GM12878 (cell line): ENCODE data around the gene ADRA2B. TPM values are rescaled to one million over a fixed set of nuclear protein-coding genes. Genes with fewer than 3 reads are reported as not detected.
A peak's percentile ranks its signal among the peaks of the same experiment; 100 is the strongest.

Experiments used
- ATAC-seq: fragments of 200-7000 bp; cut with Tn5 transposase; 3 replicates; pipeline ENCODE4 v1.9.1; 2020; ENCODE audit warnings: mild to moderate bottlenecking, moderate library complexity
- BruUV-seq: library from RNA; stranded (reverse); fragments of 400-500 nt; replicated peaks from 2 replicates; lab custom pipeline; 2021; lab: Mats Ljungman, UMichigan
- CTCF ChIA-PET: fragments of 300-600 bp; sonication (Branson Sonifier 250); formaldehyde crosslinking; extraction: SDS; loops from one replicate; lab custom pipeline; 2021; ENCODE audit warnings: inconsistent platforms; lab: Yijun Ruan, JAX
- POLR2A ChIA-PET: fragments of 350-600 bp; formaldehyde crosslinking; extraction: SDS; loops from one replicate; lab custom pipeline; 2021; ENCODE audit warnings: inconsistent platforms; lab: Charles Lee
- RAD21 ChIA-PET: fragments of 300-600 bp; sonication (Branson Sonifier 250); formaldehyde crosslinking; loops from one replicate; lab custom pipeline; 2023; ENCODE audit warnings: antibody characterized with exemption; ENCODE audit not compliant: unreplicated experiment; lab: Charles Lee
- SMC1A ChIA-PET: fragments of 300-600 bp; sonication (Branson Sonifier 250); formaldehyde crosslinking; loops from one replicate; lab custom pipeline; 2023; ENCODE audit not compliant: unreplicated experiment, uncharacterized antibody; lab: Charles Lee
- DNase-seq: peaks from one replicate; pipeline ENCODE4 v3.0.0-alpha.2; 2011; ENCODE audit warnings: low read depth, low spot score
- FAIRE-seq: peaks from 3 replicates; lab custom pipeline; 2011; peaks lifted over from hg19 to GRCh38; lab: Jason Lieb, UNC
- H2AFZ ChIP-seq: 2 replicates; pipeline ENCODE4 v1.6.0; 2011; ENCODE audit warnings: low read depth, low read length, control low read depth; ENCODE audit not compliant: control insufficient read depth
- H3K27ac ChIP-seq: 2 replicates; pipeline ENCODE4 v1.5.1; 2011; ENCODE audit warnings: control low read depth; ENCODE audit not compliant: control insufficient read depth, insufficient read depth
- H3K27me3 ChIP-seq, 2 experiments: replicated peaks in 1 of 2; 2 replicates each; pipeline versions ENCODE4 v1.6.0 to v1.6.1; 2011; ENCODE audit warnings: low read length in 1 of 2; ENCODE audit not compliant: control insufficient read depth in 2 of 2, insufficient read depth in 2 of 2
- H3K36me3 ChIP-seq, 2 experiments: 2 replicates each; pipeline ENCODE4 v1.5.1; 2011; ENCODE audit warnings: low read length in 1 of 2; ENCODE audit not compliant: control insufficient read depth in 2 of 2, insufficient read depth in 2 of 2
- H3K4me1 ChIP-seq: 2 replicates; pipeline ENCODE4 v1.6.1; 2011; ENCODE audit warnings: mild to moderate bottlenecking, low read length, moderate library complexity, mixed read lengths; ENCODE audit not compliant: control insufficient read depth, insufficient read depth
- H3K4me2 ChIP-seq: 2 replicates; pipeline ENCODE4 v1.6.0; 2011; ENCODE audit warnings: control low read depth; ENCODE audit not compliant: control insufficient read depth, insufficient read depth
- H3K4me3 ChIP-seq: fragments of 200-600 bp; sonication (generic); 2 replicates; pipeline ENCODE4 v1.5.1; 2016
- H3K79me2 ChIP-seq: 2 replicates; pipeline ENCODE4 v1.6.0; 2011; ENCODE audit warnings: low read length; ENCODE audit not compliant: control insufficient read depth, insufficient read depth
- H3K9ac ChIP-seq: 2 replicates; pipeline ENCODE4 v1.8.0; 2011; ENCODE audit warnings: low read length, control low read depth, mixed read lengths; ENCODE audit not compliant: control insufficient read depth, insufficient read depth
- H3K9me3 ChIP-seq: replicated peaks from 3 replicates; pipeline ENCODE4 v1.5.1; 2011; ENCODE audit warnings: mild to moderate bottlenecking, low read length; ENCODE audit not compliant: control insufficient read depth, insufficient read depth
- H4K20me1 ChIP-seq: 2 replicates; pipeline ENCODE4 v1.6.0; 2011; ENCODE audit not compliant: control insufficient read depth, insufficient read depth
- BCL3 ChIP-seq: IDR thresholded peaks from 2 replicates; pipeline ENCODE4 v1.6.1; 2011; ENCODE audit warnings: borderline replicate concordance, low read depth, mild to moderate bottlenecking, moderate library complexity, low read length; ENCODE audit not compliant: insufficient read depth, poor library complexity, severe bottlenecking
- BHLHE40 ChIP-seq, 2 experiments: fragments of 450-650 bp in 1 of 2; IDR thresholded peaks; 2 replicates each; pipeline ENCODE4 v1.6.1; 2011 to 2017; ENCODE audit warnings: low read depth in 2 of 2, borderline replicate concordance in 1 of 2, improper control_type of control experiment in 1 of 2, low read length in 1 of 2, mild to moderate bottlenecking in 1 of 2
- DPF2 ChIP-seq: fragments of 450-650 bp; IDR thresholded peaks from 2 replicates; pipeline ENCODE4 v1.6.1; 2017; ENCODE audit warnings: mild to moderate bottlenecking
- EGR1 ChIP-seq, 2 experiments: IDR thresholded peaks; 1 replicate in 1 of 2; 2 replicates in 1 of 2; pipeline ENCODE4 v1.6.1; 2011 to 2012; ENCODE audit warnings: low read depth in 2 of 2, low read length in 2 of 2, borderline replicate concordance in 1 of 2, mild to moderate bottlenecking in 1 of 2, moderate library complexity in 1 of 2
- EP300 ChIP-seq, 2 experiments: fragments of 150-350 bp in 1 of 2; IDR thresholded peaks; 2 replicates each; pipeline ENCODE4 v1.6.1; 2011 to 2012; ENCODE audit warnings: low read depth in 2 of 2, low read length in 2 of 2, borderline replicate concordance in 1 of 2, improper control_type of control experiment in 1 of 2, inconsistent platforms in 1 of 2; ENCODE audit not compliant: control insufficient read depth in 1 of 2
- IRF3 ChIP-seq: fragments of 450-650 bp; IDR thresholded peaks from 2 replicates; pipeline ENCODE4 v1.6.1; 2014; ENCODE audit warnings: mild to moderate bottlenecking
- JUND ChIP-seq: IDR thresholded peaks from 2 replicates; pipeline ENCODE4 v1.6.1; 2012; ENCODE audit warnings: low read depth, mild to moderate bottlenecking, low read length, improper control_type of control experiment, moderate library complexity
- MYC ChIP-seq: IDR thresholded peaks from 2 replicates; pipeline ENCODE4 v1.6.1; 2011; ENCODE audit warnings: mild to moderate bottlenecking, low read length, moderate library complexity, inconsistent platforms; ENCODE audit not compliant: insufficient read depth, insufficient replicate concordance, insufficient read length, severe bottlenecking
- NRF1 ChIP-seq: conservative IDR thresholded peaks from 2 replicates; pipeline ENCODE4 v1.6.1; 2011; ENCODE audit warnings: mild to moderate bottlenecking, low read depth, low read length, improper control_type of control experiment
- RAD51 ChIP-seq: fragments of 450-650 bp; IDR thresholded peaks from 2 replicates; pipeline ENCODE4 v1.6.1; 2016; ENCODE audit warnings: moderate library complexity, mild to moderate bottlenecking, inconsistent platforms
- RB1 ChIP-seq: fragments of 450-650 bp; formaldehyde crosslinking; IDR thresholded peaks from 2 replicates; pipeline ENCODE4 v1.6.1; 2017; ENCODE audit warnings: mild to moderate bottlenecking, borderline replicate concordance
- RCOR1 ChIP-seq: conservative IDR thresholded peaks from 2 replicates; pipeline ENCODE4 v1.6.1; 2012; ENCODE audit warnings: low read depth, low read length, improper control_type of control experiment
- SIN3A ChIP-seq: IDR thresholded peaks from 2 replicates; pipeline ENCODE4 v1.6.1; 2012; ENCODE audit warnings: low read depth, low read length, improper control_type of control experiment
- TAF1 ChIP-seq: IDR thresholded peaks from 2 replicates; pipeline ENCODE4 v1.6.1; 2011; ENCODE audit warnings: mild to moderate bottlenecking, low read depth, low read length, borderline replicate concordance
- USF1 ChIP-seq: IDR thresholded peaks from 2 replicates; pipeline ENCODE4 v1.6.1; 2011; ENCODE audit warnings: borderline replicate concordance, low read depth, mild to moderate bottlenecking, moderate library complexity, mixed read lengths, low read length; ENCODE audit not compliant: insufficient read depth; ENCODE audit errors: extremely low read length
- WGBS: methylation state at CpG from one replicate; pipeline ENCODE4 v1.1.6; 2016; ENCODE audit warnings: low lambda C conversion rate; ENCODE audit not compliant: insufficient replicate concordance, insufficient coverage; ENCODE audit errors: missing lambda C conversion rate; 5-methylcytosine and 5-hydroxymethylcytosine counted together
- in situ Hi-C: fragments of 300-500 bp; cut with MboI; formaldehyde crosslinking; loops from 9 replicates; pipeline ENCODE4 v1.14.3; 2018; ENCODE audit warnings: mixed read lengths
- intact Hi-C: fragments of 100-400 bp; cut with micrococcal nuclease; formaldehyde crosslinking; loops from one replicate; pipeline ENCODE4 v1.14.2; 2022; ENCODE audit not compliant: unreplicated experiment
- polyA plus RNA-seq, 11 experiments: library from polyadenylated mRNA; depleted of rRNA in 4 of 11; unstranded in 6 of 11; stranded (reverse) in 5 of 11; fragments of >200 nt; fragmentation: Nextera tagmentation in 4 of 11; fragmentation: Illumina TruSeq in 1 of 11; extraction: Ambion mirVana in 4 of 11; extraction: Trizol in 1 of 11; gene quantifications; 1 replicate in 1 of 11; 2 replicates in 10 of 11; pipeline versions ENCODE4 v1.2.1 to v1.2.3, GENCODE V29; 2011 to 2016; ENCODE audit warnings: inconsistent platforms in 2 of 11, missing spikeins in 2 of 11, low read depth in 1 of 11
- total RNA-seq, 4 experiments: library from RNA; depleted of rRNA in 3 of 4; stranded (reverse); fragments of >200 nt in 3 of 4; fragmentation: Illumina TruSeq in 1 of 4; extraction: Trizol in 1 of 4; gene quantifications; 2 replicates each; pipeline versions ENCODE4 v1.2.1 to v1.2.3, GENCODE V29; 2013 to 2021

ADRA2B gene
- total and polyA plus RNA-seq, 10 of the 15 experiments (the other 5 are each of a cell fraction or from before 2014, with no cell fraction given), result 0.01 to 0.10 (median 0.04) TPM; not detected in 6

- DNase-seq (no peak), FAIRE-seq (peak; percentile 74), ATAC-seq (peak; percentile 11; the same call in 2 of the 3 replicates)
- Histone ChIP-seq H3K9ac (no peak overlapping the region), H3K79me2 (no peaks in the 10 kb centered on the region), H3K4me3 (no peak overlapping the region), H3K9me3 (no peaks in the 10 kb centered on the region), H4K20me1 (no peaks in the 10 kb centered on the region), H3K4me1 (peaks cover 10% of the 10 kb centered on the region), H3K27ac (no peak overlapping the region), H2AFZ (no peak overlapping the region), H3K4me2 (0 out of 2 replicates have a peak overlapping the region, but pooled peaks have one; percentile 11), H3K36me3 (no peaks in the 10 kb centered on the region), H3K27me3 (no peaks in the 10 kb centered on the region)
- ChIA-PET CTCF (interaction anchor here (1.0 to 2.6 kb wide), 7 partner anchors 8 to 139 kb away, joined by 3 to 22 read pairs (median 7); partner anchors contain the start of gene ASTL), RAD21 (interaction anchor here (0.7 to 2.3 kb wide), 5 partner anchors 7 to 139 kb away, joined by 3 to 17 read pairs (median 3); partner anchors contain the start of gene ASTL), SMC1A (interaction anchor here (0.6 to 2.1 kb wide), 6 partner anchors 12 to 103 kb away, joined by 3 to 15 read pairs (median 3); partner anchors contain the start of gene ADRA2B), POLR2A (interaction anchor here (1.1 kb wide), 1 partner anchor 43 kb away, joined by 3 read pairs; no protein-coding TSS in a partner anchor)
- no TSS peak for BruUV-seq
- intact Hi-C loops, result no loop called here
- WGBS, result 78% methylated on average over 10 of the region's 10 CpGs
- in situ Hi-C loops, result no loop called here
- no peak for TF ChIP-seq JUND
- TF ChIP-seq MYC, result no peak
- peak in 1 of 2 experiments; percentile 25; a peak in 1 of 4 replicates for TF ChIP-seq BHLHE40 (IDR thresholded peaks at IDR 0.05; ENCODE audit: borderline replicate concordance in 1 of 2, low read depth in 2 of 2, low read length in 1 of 2)
- TF ChIP-seq EP300 (IDR thresholded peaks at IDR 0.05; ENCODE audit: borderline replicate concordance in 1 of 2, control insufficient read depth in 1 of 2, low read depth in 2 of 2, low read length in 2 of 2), result no peak
- no peak for TF ChIP-seq NRF1
- no peak for TF ChIP-seq SIN3A
- no peak for TF ChIP-seq DPF2
- TF ChIP-seq RAD51, result 0 out of 2 replicates have a peak, but pooled peaks have one; percentile 15
- TF ChIP-seq RB1, result no peak
- TF ChIP-seq EGR1 (IDR thresholded peaks at IDR 0.05; ENCODE audit: borderline replicate concordance in 1 of 2, low read depth in 2 of 2, low read length in 2 of 2), result no peak
- TF ChIP-seq USF1, result peak; percentile 47
- no peak for TF ChIP-seq RCOR1
- no peak for TF ChIP-seq TAF1
- TF ChIP-seq IRF3, result no peak
- no peak for TF ChIP-seq BCL3
These were observed 14.9 kb upstream of the ADRA2B start for GRCh38 chr2:96131152-96131812.
